ENCODE data around the gene AP1S1. TPM values are rescaled to one million over a fixed set of nuclear protein-coding genes. Genes with fewer than 3 reads are reported as not detected.

Gene AP1S1
- polyA plus RNA-seq, 2 of the 4 experiments (the other 2 are of a cell fraction): 107 to 181 TPM

DNA sequence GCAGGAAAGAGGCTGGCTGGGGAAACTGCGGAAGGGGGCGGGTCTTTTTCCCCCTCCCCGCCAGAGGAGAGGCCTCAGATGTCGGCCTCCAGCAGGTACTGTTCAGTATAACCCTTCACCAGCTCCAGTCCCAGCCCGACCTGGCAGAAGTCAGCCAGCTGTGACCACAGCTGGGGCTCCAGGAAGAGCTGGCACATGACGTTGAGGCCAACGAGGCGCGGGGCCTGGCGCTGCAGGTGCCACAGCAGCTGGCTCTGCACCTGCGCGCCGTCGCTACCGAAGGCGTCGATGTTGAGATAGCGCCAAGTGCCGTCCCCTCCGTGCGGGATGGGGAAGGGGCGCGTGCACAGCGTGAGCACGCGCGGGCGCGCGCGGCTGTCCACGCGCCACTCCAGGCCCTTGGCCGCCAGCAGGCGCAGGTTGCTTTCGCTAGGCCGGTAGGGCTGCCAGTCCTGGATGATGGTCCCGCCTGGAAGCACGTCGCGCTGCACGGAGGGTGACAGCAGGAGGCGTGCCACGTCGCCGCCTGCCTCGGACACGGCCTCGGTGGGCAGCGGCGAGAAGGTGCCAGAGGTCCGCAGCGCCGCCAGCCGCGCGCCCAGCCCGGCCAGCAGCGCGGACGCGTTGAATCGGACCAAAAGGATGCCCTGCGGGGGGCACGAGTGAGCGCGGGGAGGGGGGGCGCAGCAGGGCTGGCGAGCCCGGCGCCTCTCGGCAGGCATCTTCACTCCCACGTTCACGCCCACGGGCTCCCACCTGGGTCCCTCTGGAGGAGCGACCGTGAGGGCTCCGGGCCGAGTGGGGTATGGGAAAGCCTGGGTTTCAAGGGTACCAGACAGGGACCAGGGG, 18.0 kb downstream of the AP1S1 start:
- FAIRE-seq (no peak), DNase-seq (ENCODE audit: low read depth in 1 of 2, low spot score in 1 of 2) (no peak), ATAC-seq (no peak)
- Histone ChIP-seq H3K9me3 (no peaks in the 10 kb centered on the region), H3K4me1 (peaks cover 64% of the 10 kb centered on the region), H3K4me3 (peak overlapping the region; percentile 33), H3K27ac (peak overlapping the region in 1 of 2 experiments; percentile 80; a peak in 3 of 6 replicates), H3K4me2 (peak overlapping the region; percentile 97)
- POLR2A ChIA-PET: no interaction called here
- CTCF ChIA-PET: interaction anchor here (0.6 to 6.7 kb wide), 14 partner anchors 11 to 95 kb away, joined by 3 to 68 read pairs (median 10); partner anchors contain the start of gene PLOD3
- 25% methylated on average over 23 of the region's 79 CpGs for WGBS (ENCODE audit: missing lambda C conversion rate)
- TF ChIP-seq, protein P1, sequence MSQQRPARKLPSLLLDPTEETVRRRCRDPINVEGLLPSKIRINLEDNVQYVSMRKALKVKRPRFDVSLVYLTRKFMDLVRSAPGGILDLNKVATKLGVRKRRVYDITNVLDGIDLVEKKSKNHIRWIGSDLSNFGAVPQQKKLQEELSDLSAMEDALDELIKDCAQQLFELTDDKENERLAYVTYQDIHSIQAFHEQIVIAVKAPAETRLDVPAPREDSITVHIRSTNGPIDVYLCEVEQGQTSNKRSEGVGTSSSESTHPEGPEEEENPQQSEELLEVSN (IDR thresholded peaks at IDR 0.05; ENCODE audit: borderline replicate concordance, low read depth): no peak
- TF ChIP-seq ESRRA (IDR thresholded peaks at IDR 0.05; ENCODE audit: borderline replicate concordance, low read length) (no peak), HMGXB4 (CRISPR knock-in tag; IDR thresholded peaks at IDR 0.05; ENCODE audit: borderline replicate concordance) (no peak), EP300 (IDR thresholded peaks at IDR 0.05) (no peak), RAD21 (conservative IDR thresholded peaks at IDR 0.05 in 1 of 2, IDR thresholded peaks at IDR 0.05 in 1 of 2) (no peak), RNF2 (IDR thresholded peaks at IDR 0.05; ENCODE audit: borderline replicate concordance, low read depth) (no peak)

- ATAC-seq: peak; percentile 48 to 55
- POLR2A ChIA-PET: interaction anchor here (1.0 to 1.7 kb wide), 3 partner anchors 8 to 298 kb away, joined by 3 to 16 read pairs (median 4); partner anchors contain the start of genes SRRT and VGF
- no peak for FAIRE-seq
- peaks cover 55% of the 10 kb centered on the region for H3K4me1 ChIP-seq
- peak overlapping the region; percentile 97 for H3K4me2 ChIP-seq
- WGBS (ENCODE audit: missing lambda C conversion rate): 19% methylated on average over 31 of the region's 53 CpGs
- H3K4me3 ChIP-seq: peak overlapping the region; percentile 33
- CTCF ChIA-PET: interaction anchor here (0.5 to 6.7 kb wide), 8 partner anchors 11 to 350 kb away, joined by 3 to 68 read pairs (median 4); partner anchors contain the start of gene MOGAT3
- peak overlapping the region; percentile 52 to 80; a peak in 5 of 6 replicates for H3K27ac ChIP-seq
- no peaks in the 10 kb centered on the region for H3K9me3 ChIP-seq
- peak in 1 of 2 experiments; percentile 69 for DNase-seq (ENCODE audit: low read depth in 1 of 2, low spot score in 1 of 2)
- TF ChIP-seq EHMT2 (IDR thresholded peaks at IDR 0.05; ENCODE audit: low read depth): no peak
- no peak for TF ChIP-seq NPAS2 (CRISPR knock-in tag; IDR thresholded peaks at IDR 0.05; ENCODE audit: borderline replicate concordance)
- no peak for TF ChIP-seq CHD2 (IDR thresholded peaks at IDR 0.05; ENCODE audit: low read length, partially characterized antibody)
- no peak for TF ChIP-seq HMGXB4 (CRISPR knock-in tag; IDR thresholded peaks at IDR 0.05; ENCODE audit: borderline replicate concordance)
- no peak for TF ChIP-seq TFCP2L1 (CRISPR knock-in tag; IDR thresholded peaks at IDR 0.05)
- TF ChIP-seq HOXA7 (CRISPR knock-in tag; IDR thresholded peaks at IDR 0.05): no peak
- TF ChIP-seq CBX2 (IDR thresholded peaks at IDR 0.05; ENCODE audit: borderline replicate concordance, low read depth): no peak
- TF ChIP-seq JUN (IDR thresholded peaks at IDR 0.05): no peak
- no peak for TF ChIP-seq CHD4 (IDR thresholded peaks at IDR 0.05; ENCODE audit: borderline replicate concordance)
- no peak for TF ChIP-seq GATA3 (IDR thresholded peaks at IDR 0.05; ENCODE audit: borderline replicate concordance)
- no peak for TF ChIP-seq FOSL2 (IDR thresholded peaks at IDR 0.05)
- TF ChIP-seq FOSL2 (CRISPR knock-in tag; IDR thresholded peaks at IDR 0.05): no peak
- no peak for TF ChIP-seq ZC3H11A (IDR thresholded peaks at IDR 0.05)
- TF ChIP-seq HES2 (IDR thresholded peaks at IDR 0.05): no peak
- TF ChIP-seq BHLHE40 (IDR thresholded peaks at IDR 0.05; ENCODE audit: low read depth, low read length): no peak
- TF ChIP-seq, protein P1 (IDR thresholded peaks at IDR 0.05; ENCODE audit: borderline replicate concordance, low read depth): peak; percentile 64
- TF ChIP-seq EP300 (IDR thresholded peaks at IDR 0.05): no peak
- no peak for TF ChIP-seq MAFK (IDR thresholded peaks at IDR 0.05; ENCODE audit: partially characterized antibody)
- TF ChIP-seq FOSB (CRISPR knock-in tag; IDR thresholded peaks at IDR 0.05): no peak
- TF ChIP-seq MAZ (IDR thresholded peaks at IDR 0.05; ENCODE audit: borderline replicate concordance, low read depth, low read length): no peak
- no peak for TF ChIP-seq HEYL (CRISPR knock-in tag; IDR thresholded peaks at IDR 0.05)
- no peak for TF ChIP-seq ZNF302 (CRISPR knock-in tag; IDR thresholded peaks at IDR 0.05)
- TF ChIP-seq, protein P2, sequence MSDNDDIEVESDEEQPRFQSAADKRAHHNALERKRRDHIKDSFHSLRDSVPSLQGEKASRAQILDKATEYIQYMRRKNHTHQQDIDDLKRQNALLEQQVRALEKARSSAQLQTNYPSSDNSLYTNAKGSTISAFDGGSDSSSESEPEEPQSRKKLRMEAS (IDR thresholded peaks at IDR 0.05): peak; percentile 71
These were observed 18.8 kb downstream of the AP1S1 start for GRCh38 chr7:101172854-101173751.

Data from A549 (cell line).